Smooth muscle cell (in vitro differentiated cells): ENCODE measurements around the gene ZRANB3. TPM values are rescaled to one million over a fixed set of nuclear protein-coding genes. Genes with fewer than 3 reads are reported as not detected.
"Not testable (repeated sequence)": the region's sequence is repeated elsewhere in the genome, so short reads cannot be mapped to it uniquely, and the experiment has no call there.

Source experiments
- DNase-seq: peaks from one replicate; lab custom pipeline; 2025; ENCODE audit not compliant: unreplicated experiment; lab: John Stamatoyannopoulos, UW
- H2AFZ ChIP-seq: fragments of 200-600 bp; sonication (generic); 2 replicates; pipeline ENCODE4 v1.6.0; 2016; ENCODE audit warnings: antibody characterized with exemption, low read depth, mild to moderate bottlenecking
- H3F3A ChIP-seq: fragments of 200-600 bp; sonication (generic); 2 replicates; pipeline ENCODE4 v1.6.0; 2017; ENCODE audit warnings: antibody characterized with exemption, low read depth
- H3K27ac ChIP-seq: fragments of 200-600 bp; sonication (generic); 2 replicates; pipeline ENCODE4 v1.5.1; 2016; ENCODE audit warnings: low read depth, mild to moderate bottlenecking
- H3K27me3 ChIP-seq: fragments of 200-600 bp; sonication (generic); 2 replicates; pipeline ENCODE4 v1.6.1; 2016; ENCODE audit warnings: low read depth, mild to moderate bottlenecking
- H3K36me3 ChIP-seq: fragments of 200-600 bp; sonication (generic); 2 replicates; pipeline ENCODE4 v1.5.1; 2016; ENCODE audit warnings: low read depth
- H3K4me1 ChIP-seq: fragments of 200-600 bp; sonication (generic); 2 replicates; pipeline ENCODE4 v1.5.1; 2016; ENCODE audit warnings: low read depth
- H3K4me2 ChIP-seq: fragments of 200-600 bp; sonication (generic); 2 replicates; pipeline ENCODE4 v1.6.0; 2016; ENCODE audit warnings: mild to moderate bottlenecking
- H3K4me3 ChIP-seq: fragments of 200-600 bp; sonication (generic); 2 replicates; pipeline ENCODE4 v1.5.1; 2016; ENCODE audit warnings: mild to moderate bottlenecking
- H3K79me2 ChIP-seq: fragments of 200-600 bp; sonication (generic); 2 replicates; pipeline ENCODE4 v1.6.0; 2016; ENCODE audit warnings: low read depth, mild to moderate bottlenecking
- H3K9ac ChIP-seq: fragments of 200-600 bp; sonication (generic); 2 replicates; pipeline ENCODE4 v1.6.0; 2016; ENCODE audit warnings: low read depth
- H3K9me3 ChIP-seq: fragments of 200-600 bp; sonication (generic); replicated peaks from 2 replicates; pipeline ENCODE4 v1.5.1; 2016; ENCODE audit warnings: low read depth
- H4K20me1 ChIP-seq: fragments of 200-600 bp; sonication (generic); 2 replicates; pipeline ENCODE4 v1.6.0; 2016; ENCODE audit warnings: low read depth
- CTCF ChIP-seq: fragments of 200-600 bp; sonication (generic); IDR thresholded peaks from 2 replicates; pipeline ENCODE4 v1.5.1; 2017; ENCODE audit warnings: borderline replicate concordance, mild to moderate bottlenecking, antibody characterized with exemption; ENCODE audit not compliant: insufficient read depth, poor library complexity, severe bottlenecking
- WGBS: methylation state at CpG from one replicate; pipeline ENCODE4 v1.1.7; 2016; ENCODE audit warnings: low lambda C conversion rate; 5-methylcytosine and 5-hydroxymethylcytosine counted together
- polyA plus RNA-seq: library from polyadenylated mRNA; unstranded; fragments of >200 nt; fragmentation: Nextera tagmentation; extraction: Ambion mirVana; gene quantifications from 2 replicates; pipeline ENCODE4 v1.2.1, GENCODE V29; 2016
- total RNA-seq: library from RNA; depleted of rRNA; stranded (reverse); fragments of >200 nt; gene quantifications from 2 replicates; pipeline ENCODE4 v1.2.3, GENCODE V29; 2014

Gene ZRANB3
- total and polyA plus RNA-seq, 2 experiments from 2014 or later = 1.9 to 4.1 TPM

GRCh38 chr2:135378591-135378990, 152.4 kb downstream of the ZRANB3 start:
- Histone ChIP-seq H3F3A (no peaks in the 10 kb centered on the region), H3K9me3 (no peaks in the 10 kb centered on the region), H3K4me1 (no peaks in the 10 kb centered on the region), H4K20me1 (no peaks in the 10 kb centered on the region), H3K27ac (no peak overlapping the region), H3K36me3 (no peaks in the 10 kb centered on the region), H3K4me2 (no peak overlapping the region), H2AFZ (no peak overlapping the region), H3K9ac (no peak overlapping the region), H3K79me2 (no peaks in the 10 kb centered on the region), H3K27me3 (no peaks in the 10 kb centered on the region), H3K4me3 (no peak overlapping the region)
- TF ChIP-seq CTCF = no peak
- DNase-seq = no peak

GRCh38 chr2:135373702-135374101, 157.3 kb downstream of the ZRANB3 start:
- no peak for TF ChIP-seq CTCF

GRCh38 chr2:135349941-135350340, 181.1 kb downstream of the ZRANB3 start:
- no peak overlapping the region for H3K9ac ChIP-seq
- H3K36me3 ChIP-seq = no peaks in the 10 kb centered on the region
- no peaks in the 10 kb centered on the region for H4K20me1 ChIP-seq
- H3K4me1 ChIP-seq = no peaks in the 10 kb centered on the region
- H2AFZ ChIP-seq = no peak overlapping the region
- no peak for DNase-seq
- no peak overlapping the region for H3K4me2 ChIP-seq
- H3K27ac ChIP-seq = no peak overlapping the region
- H3K79me2 ChIP-seq = no peaks in the 10 kb centered on the region
- 81% methylated on average over 6 of the region's 6 CpGs for WGBS
- H3F3A ChIP-seq = no peaks in the 10 kb centered on the region
- no peak overlapping the region for H3K4me3 ChIP-seq
- H3K27me3 ChIP-seq = no peaks in the 10 kb centered on the region
- H3K9me3 ChIP-seq = peaks cover 4% of the 10 kb centered on the region
- TF ChIP-seq CTCF = no peak

More at GRCh38 chr2:135373702-135374101, 157.3 kb downstream of the ZRANB3 start:
- no peaks in the 10 kb centered on the region for H3K27me3 ChIP-seq
- no peaks in the 10 kb centered on the region for H3K4me1 ChIP-seq
- H3F3A ChIP-seq = no peaks in the 10 kb centered on the region
- no peaks in the 10 kb centered on the region for H3K9me3 ChIP-seq
- H3K27ac ChIP-seq = no peak overlapping the region
- no peak overlapping the region for H3K4me2 ChIP-seq
- 56% methylated on average over 3 of the region's 4 CpGs for WGBS
- no peaks in the 10 kb centered on the region for H3K79me2 ChIP-seq
- H2AFZ ChIP-seq = no peak overlapping the region
- DNase-seq = no peak
- H3K9ac ChIP-seq = no peak overlapping the region
- no peaks in the 10 kb centered on the region for H4K20me1 ChIP-seq
- H3K4me3 ChIP-seq = no peak overlapping the region
- H3K36me3 ChIP-seq = no peaks in the 10 kb centered on the region

GRCh38 chr2:135348096-135348704, 182.8 kb downstream of the ZRANB3 start:
- not testable (repeated sequence) for H3K27me3 ChIP-seq, H3K79me2 ChIP-seq, H3K4me2 ChIP-seq, H3K9ac ChIP-seq, H4K20me1 ChIP-seq, H3K4me1 ChIP-seq, H3F3A ChIP-seq, H3K36me3 ChIP-seq, H2AFZ ChIP-seq, H3K27ac ChIP-seq, H3K9me3 ChIP-seq, H3K4me3 ChIP-seq, DNase-seq
- over 99% methylated on average over 5 of the region's 5 CpGs for WGBS
